Ishikawa (cell line): ENCODE measurements around the gene HRG.

ENCODE experiments used
- CEBPB ChIP-seq: IDR thresholded peaks from 2 replicates; pipeline ENCODE4 v1.6.1; 2012
- EP300 ChIP-seq: IDR thresholded peaks from 2 replicates; pipeline ENCODE4 v1.6.1; 2012; ENCODE audit warnings: borderline replicate concordance
- FOXM1 ChIP-seq: IDR thresholded peaks from 2 replicates; pipeline ENCODE4 v1.6.1; 2012; ENCODE audit warnings: low read depth, borderline replicate concordance
- RAD21 ChIP-seq: IDR thresholded peaks from 2 replicates; pipeline ENCODE4 v1.6.1; 2012; ENCODE audit warnings: low read depth
- TAF1 ChIP-seq: IDR thresholded peaks from 2 replicates; pipeline ENCODE4 v1.6.1; 2012; ENCODE audit warnings: low read depth, mild to moderate bottlenecking
- TCF12 ChIP-seq: IDR thresholded peaks from 2 replicates; pipeline ENCODE4 v1.6.1; 2012; ENCODE audit warnings: low read depth
- TEAD4 ChIP-seq: IDR thresholded peaks from 2 replicates; pipeline ENCODE4 v1.6.1; 2012
- YY1 ChIP-seq: IDR thresholded peaks from 2 replicates; pipeline ENCODE4 v1.6.1; 2012; ENCODE audit warnings: low read depth

GRCh38 chr3:186678604-186679003 lies 12.8 kb downstream of the HRG start:
- TF ChIP-seq CEBPB (no peak), YY1 (no peak), RAD21 (no peak), TEAD4 (no peak), TCF12 (no peak), TAF1 (no peak), EP300 (no peak), FOXM1 (no peak)
